Spleen (tissue), 7 donors: ENCODE data around the gene ZNF644.

ENCODE experiments used
- CTCF ChIP-seq, 11 experiments: fragments of 200-600 bp in 7 of 11; fragments of 450-650 bp in 4 of 11; sonication (generic) in 4 of 11; IDR thresholded peaks in 8 of 11; conservative IDR thresholded peaks in 3 of 11; 1 replicate in 7 of 11; 2 replicates in 4 of 11; pipeline versions ENCODE4 v1.4.0 to v1.8.0; 2016 to 2021; ENCODE audit warnings: antibody characterized with exemption in 11 of 11, inconsistent platforms in 4 of 11, mild to moderate bottlenecking in 1 of 11
- POLR2AphosphoS5 ChIP-seq, 3 donors: sonication (generic); formaldehyde crosslinking; IDR thresholded peaks; one replicate each; pipeline ENCODE4 v1.5.1; 2017; ENCODE audit warnings: antibody characterized with exemption in 3 of 3
- donor health status: DM: no; HTN: no; CAD: no; lungs with moderate emphysema.
- donor health status: DM: no; HTN: no; CAD: no.
- donor health status: DM: no; HTN: no; CAD: no.

DNA sequence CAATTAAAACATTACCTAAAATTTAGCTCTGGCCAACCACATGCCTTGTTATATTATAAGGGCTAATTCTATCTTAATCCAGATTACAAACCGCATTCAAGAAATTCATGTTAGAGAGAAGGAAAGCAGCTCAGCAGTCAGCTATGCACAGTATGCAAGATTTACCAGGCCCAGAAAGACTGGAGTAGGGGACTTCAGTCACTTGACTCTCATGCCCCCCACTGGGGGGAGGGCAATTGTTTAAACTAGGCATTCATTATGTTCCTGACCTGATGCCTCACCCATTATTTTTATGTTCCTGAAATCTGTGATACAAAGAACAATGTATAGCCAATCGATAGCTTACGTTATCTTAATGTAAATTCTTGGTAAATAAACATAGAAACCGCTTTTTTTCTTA lies 96.9 kb downstream of the ZNF644 start:
- TF ChIP-seq CTCF (IDR thresholded peaks at IDR 0.05 in 8 of 11, conservative IDR thresholded peaks at IDR 0.05 in 3 of 11) (no peak), POLR2AphosphoS5 (IDR thresholded peaks at IDR 0.05) (no peak)
